GM12878 (cell line): ENCODE measurements around the gene SH2D7. TPM values are rescaled to one million over a fixed set of nuclear protein-coding genes. Genes with fewer than 3 reads are reported as not detected.

Experiments
- ATAC-seq: fragments of 200-7000 bp; cut with Tn5 transposase; 3 replicates; pipeline ENCODE4 v1.9.1; 2020; ENCODE audit warnings: mild to moderate bottlenecking, moderate library complexity
- BruUV-seq: library from RNA; stranded (reverse); fragments of 400-500 nt; replicated peaks from 2 replicates; lab custom pipeline; 2021; lab: Mats Ljungman, UMichigan
- CTCF ChIA-PET: fragments of 300-600 bp; sonication (Branson Sonifier 250); formaldehyde crosslinking; extraction: SDS; loops from one replicate; lab custom pipeline; 2021; ENCODE audit warnings: inconsistent platforms; lab: Yijun Ruan, JAX
- POLR2A ChIA-PET: fragments of 350-600 bp; formaldehyde crosslinking; extraction: SDS; loops from one replicate; lab custom pipeline; 2021; ENCODE audit warnings: inconsistent platforms; lab: Charles Lee
- RAD21 ChIA-PET: fragments of 300-600 bp; sonication (Branson Sonifier 250); formaldehyde crosslinking; loops from one replicate; lab custom pipeline; 2023; ENCODE audit warnings: antibody characterized with exemption; ENCODE audit not compliant: unreplicated experiment; lab: Charles Lee
- SMC1A ChIA-PET: fragments of 300-600 bp; sonication (Branson Sonifier 250); formaldehyde crosslinking; loops from one replicate; lab custom pipeline; 2023; ENCODE audit not compliant: unreplicated experiment, uncharacterized antibody; lab: Charles Lee
- DNase-seq: peaks from one replicate; pipeline ENCODE4 v3.0.0-alpha.2; 2011; ENCODE audit warnings: low read depth, low spot score
- FAIRE-seq: peaks from 3 replicates; lab custom pipeline; 2011; peaks lifted over from hg19 to GRCh38; lab: Jason Lieb, UNC
- H2AFZ ChIP-seq: 2 replicates; pipeline ENCODE4 v1.6.0; 2011; ENCODE audit warnings: low read depth, low read length, control low read depth; ENCODE audit not compliant: control insufficient read depth
- H3K27ac ChIP-seq: 2 replicates; pipeline ENCODE4 v1.5.1; 2011; ENCODE audit warnings: control low read depth; ENCODE audit not compliant: control insufficient read depth, insufficient read depth
- H3K27me3 ChIP-seq, 2 experiments: replicated peaks in 1 of 2; 2 replicates each; pipeline versions ENCODE4 v1.6.0 to v1.6.1; 2011; ENCODE audit warnings: low read length in 1 of 2; ENCODE audit not compliant: control insufficient read depth in 2 of 2, insufficient read depth in 2 of 2
- H3K36me3 ChIP-seq, 2 experiments: 2 replicates each; pipeline ENCODE4 v1.5.1; 2011; ENCODE audit warnings: low read length in 1 of 2; ENCODE audit not compliant: control insufficient read depth in 2 of 2, insufficient read depth in 2 of 2
- H3K4me1 ChIP-seq: 2 replicates; pipeline ENCODE4 v1.6.1; 2011; ENCODE audit warnings: mild to moderate bottlenecking, low read length, moderate library complexity, mixed read lengths; ENCODE audit not compliant: control insufficient read depth, insufficient read depth
- H3K4me2 ChIP-seq: 2 replicates; pipeline ENCODE4 v1.6.0; 2011; ENCODE audit warnings: control low read depth; ENCODE audit not compliant: control insufficient read depth, insufficient read depth
- H3K4me3 ChIP-seq: fragments of 200-600 bp; sonication (generic); 2 replicates; pipeline ENCODE4 v1.5.1; 2016
- H3K79me2 ChIP-seq: 2 replicates; pipeline ENCODE4 v1.6.0; 2011; ENCODE audit warnings: low read length; ENCODE audit not compliant: control insufficient read depth, insufficient read depth
- H3K9ac ChIP-seq: 2 replicates; pipeline ENCODE4 v1.8.0; 2011; ENCODE audit warnings: low read length, control low read depth, mixed read lengths; ENCODE audit not compliant: control insufficient read depth, insufficient read depth
- H3K9me3 ChIP-seq: replicated peaks from 3 replicates; pipeline ENCODE4 v1.5.1; 2011; ENCODE audit warnings: mild to moderate bottlenecking, low read length; ENCODE audit not compliant: control insufficient read depth, insufficient read depth
- H4K20me1 ChIP-seq: 2 replicates; pipeline ENCODE4 v1.6.0; 2011; ENCODE audit not compliant: control insufficient read depth, insufficient read depth
- HDGF ChIP-seq: fragments of 450-650 bp; IDR thresholded peaks from 2 replicates; pipeline ENCODE4 v1.6.1; 2016; ENCODE audit warnings: antibody characterized with exemption
- NBN ChIP-seq: fragments of 450-650 bp; IDR thresholded peaks from 2 replicates; pipeline ENCODE4 v1.6.1; 2016
- WGBS: methylation state at CpG from one replicate; pipeline ENCODE4 v1.1.6; 2016; ENCODE audit warnings: low lambda C conversion rate; ENCODE audit not compliant: insufficient replicate concordance, insufficient coverage; ENCODE audit errors: missing lambda C conversion rate; 5-methylcytosine and 5-hydroxymethylcytosine counted together
- in situ Hi-C: fragments of 300-500 bp; cut with MboI; formaldehyde crosslinking; loops from 9 replicates; pipeline ENCODE4 v1.14.3; 2018; ENCODE audit warnings: mixed read lengths
- intact Hi-C: fragments of 100-400 bp; cut with micrococcal nuclease; formaldehyde crosslinking; loops from one replicate; pipeline ENCODE4 v1.14.2; 2022; ENCODE audit not compliant: unreplicated experiment
- polyA plus RNA-seq, 11 experiments: library from polyadenylated mRNA; depleted of rRNA in 4 of 11; unstranded in 6 of 11; stranded (reverse) in 5 of 11; fragments of >200 nt; fragmentation: Nextera tagmentation in 4 of 11; fragmentation: Illumina TruSeq in 1 of 11; extraction: Ambion mirVana in 4 of 11; extraction: Trizol in 1 of 11; gene quantifications; 1 replicate in 1 of 11; 2 replicates in 10 of 11; pipeline versions ENCODE4 v1.2.1 to v1.2.3, GENCODE V29; 2011 to 2016; ENCODE audit warnings: inconsistent platforms in 2 of 11, missing spikeins in 2 of 11, low read depth in 1 of 11
- total RNA-seq, 4 experiments: library from RNA; depleted of rRNA in 3 of 4; stranded (reverse); fragments of >200 nt in 3 of 4; fragmentation: Illumina TruSeq in 1 of 4; extraction: Trizol in 1 of 4; gene quantifications; 2 replicates each; pipeline versions ENCODE4 v1.2.1 to v1.2.3, GENCODE V29; 2013 to 2021
- TF ChIP-seq, protein P1 (sequence below): fragments of 450-650 bp; IDR thresholded peaks from 2 replicates; pipeline ENCODE4 v1.6.1; 2016; ENCODE audit warnings: mild to moderate bottlenecking
- TF ChIP-seq, protein P2 (sequence below): fragments of 450-650 bp; IDR thresholded peaks from 2 replicates; pipeline ENCODE4 v1.6.1; 2014; ENCODE audit warnings: mild to moderate bottlenecking

The SH2D7 gene
- total and polyA plus RNA-seq, 10 of the 15 experiments (the other 5 are each of a cell fraction or from before 2014, with no cell fraction given) = 0.04 to 0.06 TPM; not detected in 8

DNA sequence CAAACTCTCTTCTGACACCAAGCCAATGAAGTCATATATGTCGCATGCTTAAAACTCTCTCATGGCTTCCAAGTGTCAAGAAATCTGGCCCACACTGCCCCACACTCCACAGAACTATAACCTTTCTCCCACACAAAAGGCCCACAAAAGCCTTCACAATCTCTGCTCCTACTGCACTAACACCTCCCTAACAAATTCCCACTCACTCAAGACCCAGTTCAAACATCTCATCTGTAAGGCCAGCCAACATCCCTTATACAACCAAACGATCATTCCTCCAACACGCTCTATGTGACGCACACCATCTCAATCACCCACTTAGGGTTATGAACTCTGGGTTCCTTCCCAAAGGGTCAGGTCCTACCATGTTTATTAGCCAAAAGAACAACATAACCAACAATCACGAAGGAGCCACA is 28.4 kb upstream of the SH2D7 start:
- no peak for ATAC-seq
- Histone ChIP-seq H3K4me2 (peak overlapping the region; percentile 93), H3K9ac (no peak overlapping the region), H3K27ac (no peak overlapping the region; the same call in none of the 2 replicates), H3K4me3 (0 out of 2 replicates have a peak overlapping the region, but pooled peaks have one; percentile 6), H3K79me2 (peaks cover 99% of the 10 kb centered on the region), H3K9me3 (no peaks in the 10 kb centered on the region), H4K20me1 (no peaks in the 10 kb centered on the region), H3K27me3 (no peaks in the 10 kb centered on the region), H3K4me1 (peaks cover 70% of the 10 kb centered on the region), H2AFZ (no peak overlapping the region), H3K36me3 (no peaks in the 10 kb centered on the region)
- no peak for DNase-seq
- intact Hi-C loops = no loop called here
- TF ChIP-seq, protein P1, sequence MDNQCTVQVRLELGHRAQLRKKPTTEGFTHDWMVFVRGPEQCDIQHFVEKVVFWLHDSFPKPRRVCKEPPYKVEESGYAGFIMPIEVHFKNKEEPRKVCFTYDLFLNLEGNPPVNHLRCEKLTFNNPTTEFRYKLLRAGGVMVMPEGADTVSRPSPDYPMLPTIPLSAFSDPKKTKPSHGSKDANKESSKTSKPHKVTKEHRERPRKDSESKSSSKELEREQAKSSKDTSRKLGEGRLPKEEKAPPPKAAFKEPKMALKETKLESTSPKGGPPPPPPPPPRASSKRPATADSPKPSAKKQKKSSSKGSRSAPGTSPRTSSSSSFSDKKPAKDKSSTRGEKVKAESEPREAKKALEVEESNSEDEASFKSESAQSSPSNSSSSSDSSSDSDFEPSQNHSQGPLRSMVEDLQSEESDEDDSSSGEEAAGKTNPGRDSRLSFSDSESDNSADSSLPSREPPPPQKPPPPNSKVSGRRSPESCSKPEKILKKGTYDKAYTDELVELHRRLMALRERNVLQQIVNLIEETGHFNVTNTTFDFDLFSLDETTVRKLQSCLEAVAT = peak; percentile 98
- TF ChIP-seq HDGF = 0 out of 2 replicates have a peak, but pooled peaks have one; percentile 56
- 0 out of 2 replicates have a peak, but pooled peaks have one; percentile 30 for TF ChIP-seq NBN
- TF ChIP-seq, protein P2, sequence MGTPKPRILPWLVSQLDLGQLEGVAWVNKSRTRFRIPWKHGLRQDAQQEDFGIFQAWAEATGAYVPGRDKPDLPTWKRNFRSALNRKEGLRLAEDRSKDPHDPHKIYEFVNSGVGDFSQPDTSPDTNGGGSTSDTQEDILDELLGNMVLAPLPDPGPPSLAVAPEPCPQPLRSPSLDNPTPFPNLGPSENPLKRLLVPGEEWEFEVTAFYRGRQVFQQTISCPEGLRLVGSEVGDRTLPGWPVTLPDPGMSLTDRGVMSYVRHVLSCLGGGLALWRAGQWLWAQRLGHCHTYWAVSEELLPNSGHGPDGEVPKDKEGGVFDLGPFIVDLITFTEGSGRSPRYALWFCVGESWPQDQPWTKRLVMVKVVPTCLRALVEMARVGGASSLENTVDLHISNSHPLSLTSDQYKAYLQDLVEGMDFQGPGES = no peak
- CTCF ChIA-PET = interaction anchor here (1.0 to 6.3 kb wide), 3 partner anchors 10 to 132 kb away, joined by 3 to 64 read pairs (median 4); no protein-coding TSS in a partner anchor
- RAD21 ChIA-PET = interaction anchor here (2.4 to 3.7 kb wide), 2 partner anchors 9 to 13 kb away, joined by 8 to 48 read pairs; no protein-coding TSS in a partner anchor
- BruUV-seq = no TSS peak
- SMC1A ChIA-PET = interaction anchor here (1.5 to 8.1 kb wide), 3 partner anchors 14 to 70 kb away, joined by 4 to 119 read pairs (median 19); no protein-coding TSS in a partner anchor
- in situ Hi-C loops = no loop called here
- FAIRE-seq = no peak
- 81% methylated on average over 5 of the region's 5 CpGs for WGBS
- POLR2A ChIA-PET = interaction anchor here (1.6 to 5.7 kb wide), 2 partner anchors 10 to 14 kb away, joined by 6 to 50 read pairs; no protein-coding TSS in a partner anchor
